ENCODE results near the gene PKIB.

DNA sequence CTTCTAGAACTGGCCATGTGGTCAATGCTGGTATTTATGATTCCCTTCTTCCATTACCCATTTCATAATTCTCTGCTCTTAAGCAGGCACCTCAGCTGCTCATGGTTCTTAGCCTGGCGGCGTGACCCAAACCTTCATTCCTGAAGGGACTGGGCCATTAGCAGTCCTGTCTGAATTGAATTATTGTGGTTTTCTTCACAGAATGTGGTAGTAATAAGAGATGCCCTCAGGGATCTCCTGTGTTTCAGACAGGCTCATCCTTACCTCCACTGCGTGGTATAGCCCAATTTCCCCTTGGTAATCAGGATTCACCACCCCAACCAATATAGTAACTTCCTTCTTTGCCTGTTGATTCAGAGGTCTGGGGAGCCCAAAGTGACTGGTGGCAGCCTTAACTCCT is 37.6 kb downstream of the PKIB start:
- TF ChIP-seq, protein P1, sequence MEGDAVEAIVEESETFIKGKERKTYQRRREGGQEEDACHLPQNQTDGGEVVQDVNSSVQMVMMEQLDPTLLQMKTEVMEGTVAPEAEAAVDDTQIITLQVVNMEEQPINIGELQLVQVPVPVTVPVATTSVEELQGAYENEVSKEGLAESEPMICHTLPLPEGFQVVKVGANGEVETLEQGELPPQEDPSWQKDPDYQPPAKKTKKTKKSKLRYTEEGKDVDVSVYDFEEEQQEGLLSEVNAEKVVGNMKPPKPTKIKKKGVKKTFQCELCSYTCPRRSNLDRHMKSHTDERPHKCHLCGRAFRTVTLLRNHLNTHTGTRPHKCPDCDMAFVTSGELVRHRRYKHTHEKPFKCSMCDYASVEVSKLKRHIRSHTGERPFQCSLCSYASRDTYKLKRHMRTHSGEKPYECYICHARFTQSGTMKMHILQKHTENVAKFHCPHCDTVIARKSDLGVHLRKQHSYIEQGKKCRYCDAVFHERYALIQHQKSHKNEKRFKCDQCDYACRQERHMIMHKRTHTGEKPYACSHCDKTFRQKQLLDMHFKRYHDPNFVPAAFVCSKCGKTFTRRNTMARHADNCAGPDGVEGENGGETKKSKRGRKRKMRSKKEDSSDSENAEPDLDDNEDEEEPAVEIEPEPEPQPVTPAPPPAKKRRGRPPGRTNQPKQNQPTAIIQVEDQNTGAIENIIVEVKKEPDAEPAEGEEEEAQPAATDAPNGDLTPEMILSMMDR (IDR thresholded peaks at IDR 0.05) = no peak
- no peak for TF ChIP-seq POLR2A (IDR thresholded peaks at IDR 0.05)

All from esophagus squamous epithelium (tissue), 4 donors.